Esophagus (tissue), 2 donors: ENCODE data around the gene AAR2. TPM values are rescaled to one million over a fixed set of nuclear protein-coding genes. Genes with fewer than 3 reads are reported as not detected.

Source experiments
- H3K27ac ChIP-seq, 2 donors: one replicate each; pipeline ENCODE4 v1.5.1; 2013; ENCODE audit warnings: low read depth in 2 of 2, mild to moderate bottlenecking in 2 of 2, inconsistent platforms in 1 of 2, low read length in 1 of 2, moderate library complexity in 1 of 2
- H3K27me3 ChIP-seq, 2 donors: one replicate each; pipeline ENCODE4 v1.6.1; 2013; ENCODE audit warnings: low read length in 2 of 2, control low read depth in 1 of 2, mild to moderate bottlenecking in 1 of 2; ENCODE audit not compliant: insufficient read depth in 2 of 2, control insufficient read depth in 1 of 2
- H3K36me3 ChIP-seq, 2 donors: one replicate each; pipeline ENCODE4 v1.6.1; 2013; ENCODE audit warnings: low read length in 1 of 2; ENCODE audit not compliant: control insufficient read depth in 2 of 2, insufficient read depth in 2 of 2
- H3K4me1 ChIP-seq, 2 donors: one replicate each; pipeline ENCODE4 v1.6.1; 2013; ENCODE audit warnings: low read length in 1 of 2; ENCODE audit not compliant: control insufficient read depth in 2 of 2, insufficient read depth in 2 of 2
- H3K4me3 ChIP-seq, 2 donors: one replicate each; pipeline ENCODE4 v1.5.1; 2013; ENCODE audit warnings: low read length in 2 of 2, mild to moderate bottlenecking in 2 of 2, low read depth in 1 of 2, moderate library complexity in 1 of 2
- H3K9me3 ChIP-seq, 2 donors: one replicate each; pipeline ENCODE4 v1.6.1; 2013; ENCODE audit warnings: mild to moderate bottlenecking in 2 of 2, low read depth in 1 of 2, low read length in 1 of 2, moderate library complexity in 1 of 2; ENCODE audit not compliant: control insufficient read depth in 2 of 2, insufficient read depth in 1 of 2
- WGBS, 2 donors: extraction: QIAGEN DNeasy Blood & Tissue Kit; methylation state at CpG; one replicate each; pipeline ENCODE4 v1.1.7; 2013; 5-methylcytosine and 5-hydroxymethylcytosine counted together
- polyA plus RNA-seq, 2 donors: library from polyadenylated mRNA; stranded (reverse); fragments of 200-250 nt; gene quantifications; one replicate each; pipeline ENCODE4 v1.2.3, GENCODE V29; 2013
- donor health status: healthy with polysubstance abuse.
- donor health status: Bipolar disorder and iron deficiency.

AAR2 gene
- polyA plus RNA-seq, 2 donors, result 8.4 to 16.5 TPM

- 56 to 74% methylated on average over 5 of the region's 5 CpGs for WGBS, 2 donors
- Histone ChIP-seq H3K27ac (no peak overlapping the region), H3K4me3 (no peak overlapping the region), H3K9me3 (no peaks in the 10 kb centered on the region), H3K4me1 (peaks cover 0 to 8% of the 10 kb centered on the region in 2 donors), H3K36me3 (peaks cover 15 to 27% of the 10 kb centered on the region in 2 donors), H3K27me3 (no peaks in the 10 kb centered on the region)
Observed at GRCh38 chr20:36251426-36251825, 15.1 kb downstream of the AAR2 start.

- WGBS, 2 donors, result 92 to 93% methylated on average over 3 of the region's 3 CpGs
- Histone ChIP-seq H3K27ac (no peak overlapping the region), H3K4me1 (peaks cover 0 to 8% of the 10 kb centered on the region in 2 donors), H3K4me3 (no peak overlapping the region), H3K36me3 (peaks cover 10 to 27% of the 10 kb centered on the region in 2 donors), H3K9me3 (no peaks in the 10 kb centered on the region), H3K27me3 (no peaks in the 10 kb centered on the region)
Observed at GRCh38 chr20:36252511-36252910, 16.2 kb downstream of the AAR2 start.

GRCh38 chr20:36253036-36253435, 16.8 kb downstream of the AAR2 start:
- 94 to 95% methylated on average over 9 of the region's 9 CpGs for WGBS, 2 donors
- H3K4me3 ChIP-seq, result no peak overlapping the region
- no peaks in the 10 kb centered on the region for H3K9me3 ChIP-seq
- no peak overlapping the region for H3K27ac ChIP-seq
- no peaks in the 10 kb centered on the region for H3K27me3 ChIP-seq
- peaks cover 10 to 27% of the 10 kb centered on the region in 2 donors for H3K36me3 ChIP-seq
- peaks cover 0 to 8% of the 10 kb centered on the region in 2 donors for H3K4me1 ChIP-seq

- Histone ChIP-seq H3K9me3 (no peaks in the 10 kb centered on the region), H3K4me1 (peaks cover 0 to 8% of the 10 kb centered on the region in 2 donors), H3K27me3 (no peaks in the 10 kb centered on the region), H3K36me3 (peaks cover 10 to 27% of the 10 kb centered on the region in 2 donors), H3K4me3 (no peak overlapping the region), H3K27ac (no peak overlapping the region)
- WGBS, 2 donors, result 72 to 73% methylated on average over 2 of the region's 2 CpGs
Observed at GRCh38 chr20:36254076-36254475, 17.8 kb downstream of the AAR2 start.

- 93 to 95% methylated on average over 12 of the region's 12 CpGs for WGBS, 2 donors
Observed at GRCh38 chr20:36255445-36255844, 19.2 kb downstream of the AAR2 start.

GRCh38 chr20:36259177-36260061, 23.1 kb downstream of the AAR2 start:
- no peak overlapping the region for H3K27ac ChIP-seq
- H3K27me3 ChIP-seq, result no peaks in the 10 kb centered on the region
- H3K4me3 ChIP-seq, result no peak overlapping the region
- 66 to 68% methylated on average over 16 of the region's 16 CpGs for WGBS, 2 donors
- peaks cover 10 to 15% of the 10 kb centered on the region in 2 donors for H3K36me3 ChIP-seq
- H3K9me3 ChIP-seq, result no peaks in the 10 kb centered on the region
- no peaks in the 10 kb centered on the region for H3K4me1 ChIP-seq

More at GRCh38 chr20:36255445-36255844, 19.2 kb downstream of the AAR2 start:
- Histone ChIP-seq H3K4me3 (no peak overlapping the region), H3K27me3 (no peaks in the 10 kb centered on the region), H3K36me3 (peaks cover 10 to 25% of the 10 kb centered on the region in 2 donors), H3K27ac (no peak overlapping the region), H3K9me3 (no peaks in the 10 kb centered on the region), H3K4me1 (peaks cover 0 to 8% of the 10 kb centered on the region in 2 donors)

GRCh38 chr20:36260316-36260715, 24.0 kb downstream of the AAR2 start:
- 70 to 72% methylated on average over 7 of the region's 7 CpGs for WGBS, 2 donors
- H3K36me3 ChIP-seq, result peaks cover 9 to 12% of the 10 kb centered on the region in 2 donors
- H3K27ac ChIP-seq, result no peak overlapping the region
- no peaks in the 10 kb centered on the region for H3K4me1 ChIP-seq
- no peaks in the 10 kb centered on the region for H3K9me3 ChIP-seq
- no peak overlapping the region for H3K4me3 ChIP-seq
- no peaks in the 10 kb centered on the region for H3K27me3 ChIP-seq

- Histone ChIP-seq H3K27ac (no peak overlapping the region), H3K4me3 (no peak overlapping the region), H3K27me3 (no peaks in the 10 kb centered on the region), H3K36me3 (peaks cover 0 to 3% of the 10 kb centered on the region in 2 donors), H3K4me1 (no peaks in the 10 kb centered on the region), H3K9me3 (no peaks in the 10 kb centered on the region)
- 84 to 87% methylated on average over 12 of the region's 12 CpGs for WGBS, 2 donors
Observed at GRCh38 chr20:36261389-36262105, 25.3 kb downstream of the AAR2 start.

GRCh38 chr20:36262440-36262839, 26.2 kb downstream of the AAR2 start:
- H3K36me3 ChIP-seq, result no peaks in the 10 kb centered on the region
- H3K27ac ChIP-seq, result no peak overlapping the region
- no peaks in the 10 kb centered on the region for H3K27me3 ChIP-seq
- no peaks in the 10 kb centered on the region for H3K9me3 ChIP-seq
- H3K4me3 ChIP-seq, result no peak overlapping the region
- no peaks in the 10 kb centered on the region for H3K4me1 ChIP-seq
- WGBS, 2 donors, result 81 to 87% methylated on average over 12 of the region's 12 CpGs
